Measurements from ENCODE around the gene KRTAP5-8.
"Not testable (repeated sequence)": the region's sequence is repeated elsewhere in the genome, so short reads cannot be mapped to it uniquely, and the experiment has no call there.

Gene KRTAP5-8

GRCh38 chr11:71543866-71544265, 6.0 kb downstream of the KRTAP5-8 start:
- no peak for DNase-seq (ENCODE audit: low read depth)

GRCh38 chr11:71544525-71545214, 6.8 kb downstream of the KRTAP5-8 start:
- no peak for DNase-seq (ENCODE audit: low read depth)

DNA sequence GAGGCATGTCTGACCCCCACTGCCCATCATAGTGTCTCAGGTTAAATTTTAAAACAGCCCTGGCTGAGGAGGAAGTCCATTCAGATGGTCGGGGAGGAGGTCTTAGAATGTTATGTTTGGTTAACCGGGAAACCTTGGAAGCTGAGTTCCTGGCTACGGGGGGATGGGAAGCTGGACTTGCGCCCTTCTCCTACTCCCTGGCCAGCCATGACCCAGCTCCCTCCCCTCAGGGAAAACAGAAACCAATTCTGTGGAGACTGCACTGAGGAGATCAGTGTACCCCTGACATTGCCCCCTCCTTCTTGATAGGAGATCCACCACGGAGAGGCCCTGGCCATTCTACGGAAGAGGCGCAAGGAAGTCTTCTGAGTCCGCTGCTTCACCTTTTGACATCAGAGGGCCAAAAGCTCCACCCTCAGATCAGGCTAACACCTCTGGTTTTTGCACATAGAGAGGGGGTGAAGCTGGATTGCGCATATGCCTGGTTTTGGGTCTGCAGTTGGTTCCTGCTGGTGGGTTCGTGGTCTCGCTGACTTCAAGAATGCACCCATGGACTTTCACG, 7.7 kb downstream of the KRTAP5-8 start:
- DNase-seq (ENCODE audit: low read depth) = no peak

DNA sequence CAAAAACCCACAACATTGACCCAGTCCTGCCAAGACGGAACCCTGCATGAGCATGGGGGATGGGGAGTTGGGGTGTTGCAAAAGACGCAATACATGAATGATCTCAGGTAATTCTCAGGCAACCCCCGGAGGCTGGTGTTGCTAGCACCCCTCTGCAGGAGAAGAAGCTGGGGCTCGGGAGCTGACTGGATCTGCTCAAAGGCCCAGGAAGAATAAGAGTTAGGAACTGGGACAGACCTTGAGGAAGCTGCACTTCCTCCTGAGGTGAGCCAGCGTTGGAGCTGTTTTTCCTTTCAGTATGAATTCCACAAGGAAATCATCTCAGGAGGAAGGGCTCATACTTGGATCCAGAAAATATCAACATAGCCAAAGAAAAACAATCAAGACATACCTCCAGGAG, 10.3 kb downstream of the KRTAP5-8 start, which contains the start of gene KRTAP5-9:
KRTAP5-9 (plus strand) TSS at position 301 of the 400 bp plus-strand sequence. CDS start 238 bp downstream, outside the sequence.
- DNase-seq (ENCODE audit: low read depth) = no peak

GRCh38 chr11:71548716-71549151, 10.9 kb downstream of the KRTAP5-8 start:
- DNase-seq (ENCODE audit: low read depth) = no peak

GRCh38 chr11:71551711-71552110, 13.9 kb downstream of the KRTAP5-8 start:
- no peak for DNase-seq (ENCODE audit: low read depth)

DNA sequence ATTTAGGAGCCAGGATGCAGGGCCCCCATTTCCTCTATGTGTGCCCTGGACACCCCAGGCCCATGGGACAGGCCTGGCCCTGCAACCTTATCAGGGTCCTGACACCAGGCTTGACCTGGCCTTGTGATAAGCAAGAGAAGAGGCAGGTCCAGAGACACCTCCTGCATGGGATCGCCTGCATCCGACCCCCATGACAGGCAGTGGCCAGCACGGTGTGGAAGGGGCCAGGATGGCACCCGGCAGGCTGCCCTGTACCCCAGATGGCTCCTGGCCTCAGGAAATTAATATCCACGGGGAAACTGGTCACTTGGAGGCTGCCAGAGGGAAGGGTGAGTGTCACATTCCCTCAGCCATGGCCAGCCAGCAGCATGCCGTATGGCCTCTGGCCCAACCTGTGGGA, 17.2 kb downstream of the KRTAP5-8 start:
- no peak for DNase-seq (ENCODE audit: low read depth)

DNA sequence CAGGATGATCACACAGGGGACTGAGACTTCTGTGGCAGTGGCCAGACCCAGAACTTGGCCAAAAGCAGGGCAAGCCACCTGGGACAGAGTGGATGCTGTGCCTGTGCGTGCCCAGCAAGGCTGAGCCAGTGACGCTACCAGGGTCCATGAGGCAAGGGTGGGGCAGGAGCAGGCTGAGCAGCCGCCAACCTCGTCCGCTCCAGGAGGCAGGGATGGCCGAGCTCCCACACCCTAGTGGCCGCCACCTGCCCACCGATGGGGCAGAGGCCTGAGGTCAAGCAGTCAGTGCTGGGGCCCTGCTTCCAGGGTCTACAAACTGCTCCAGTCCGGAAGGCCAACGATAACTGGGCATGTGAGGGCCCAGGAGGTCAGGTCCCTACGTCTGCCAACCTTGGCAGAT, 17.7 kb downstream of the KRTAP5-8 start:
- no peak for DNase-seq (ENCODE audit: low read depth)

GRCh38 chr11:71556018-71556417, 18.2 kb downstream of the KRTAP5-8 start:
- no peak for DNase-seq (ENCODE audit: low read depth)

DNA sequence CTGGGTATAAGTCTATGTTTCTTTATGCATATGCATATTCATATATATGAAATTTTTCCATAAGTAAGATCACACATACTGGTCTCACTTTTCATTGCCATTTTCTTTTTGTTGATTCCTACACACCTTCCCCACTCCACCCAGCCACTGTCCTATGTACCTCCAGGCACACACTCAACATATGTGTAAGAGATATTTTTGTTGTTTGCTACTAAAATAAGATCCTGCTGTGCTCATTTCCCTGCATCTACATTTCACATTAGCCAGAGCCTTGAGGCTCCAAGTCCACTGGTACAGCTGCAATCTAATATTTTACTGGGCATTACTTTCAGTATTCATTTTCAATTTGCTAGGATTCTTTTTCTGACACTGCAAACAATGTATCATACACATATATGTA, 19.4 kb downstream of the KRTAP5-8 start:
- no peak for DNase-seq (ENCODE audit: low read depth)

- DNase-seq (ENCODE audit: low read depth) = no peak
Measured at GRCh38 chr11:71558996-71559395, 21.2 kb downstream of the KRTAP5-8 start.

- DNase-seq (ENCODE audit: low read depth) = no peak
Measured at GRCh38 chr11:71562120-71562519, 24.3 kb downstream of the KRTAP5-8 start.

- no peak for DNase-seq (ENCODE audit: low read depth)
Measured at GRCh38 chr11:71563406-71563805, 25.6 kb downstream of the KRTAP5-8 start.

DNA sequence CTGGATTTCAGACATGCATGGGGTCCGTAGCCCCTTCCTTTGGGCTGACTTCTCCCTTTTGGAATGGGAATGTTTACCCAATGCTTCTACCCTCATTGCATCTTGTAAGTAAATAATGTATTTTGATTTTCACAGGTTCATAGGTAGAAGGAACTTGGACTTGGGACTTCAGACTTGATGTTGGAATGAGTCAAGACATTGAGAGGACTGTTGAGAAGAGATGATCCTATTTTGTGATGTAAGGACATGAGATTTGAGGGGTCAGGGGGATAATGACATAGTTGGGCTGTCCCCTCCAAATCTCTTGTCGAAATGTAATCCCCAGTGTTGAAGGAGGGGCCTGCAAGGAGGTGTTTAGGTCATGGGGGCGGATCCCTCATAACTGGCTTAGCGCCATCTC, 26.6 kb downstream of the KRTAP5-8 start:
- no peak for DNase-seq (ENCODE audit: low read depth)

- no peak for DNase-seq (ENCODE audit: low read depth)
Measured at GRCh38 chr11:71565263-71565662, 27.4 kb downstream of the KRTAP5-8 start, which contains the start of gene KRTAP5-10. Gene KRTAP5-10 (plus strand): TSS chr11:71565563. CDS start chr11:71565588, 25 bp downstream.

- no peak for DNase-seq (ENCODE audit: low read depth)
Measured at GRCh38 chr11:71566081-71566620, 28.3 kb downstream of the KRTAP5-8 start.

GRCh38 chr11:71566626-71567599, 29.1 kb downstream of the KRTAP5-8 start:
- DNase-seq (ENCODE audit: low read depth) = not testable (repeated sequence)

- not testable (repeated sequence) for DNase-seq (ENCODE audit: low read depth)
Measured at GRCh38 chr11:71567633-71568032, 29.8 kb downstream of the KRTAP5-8 start.

DNA sequence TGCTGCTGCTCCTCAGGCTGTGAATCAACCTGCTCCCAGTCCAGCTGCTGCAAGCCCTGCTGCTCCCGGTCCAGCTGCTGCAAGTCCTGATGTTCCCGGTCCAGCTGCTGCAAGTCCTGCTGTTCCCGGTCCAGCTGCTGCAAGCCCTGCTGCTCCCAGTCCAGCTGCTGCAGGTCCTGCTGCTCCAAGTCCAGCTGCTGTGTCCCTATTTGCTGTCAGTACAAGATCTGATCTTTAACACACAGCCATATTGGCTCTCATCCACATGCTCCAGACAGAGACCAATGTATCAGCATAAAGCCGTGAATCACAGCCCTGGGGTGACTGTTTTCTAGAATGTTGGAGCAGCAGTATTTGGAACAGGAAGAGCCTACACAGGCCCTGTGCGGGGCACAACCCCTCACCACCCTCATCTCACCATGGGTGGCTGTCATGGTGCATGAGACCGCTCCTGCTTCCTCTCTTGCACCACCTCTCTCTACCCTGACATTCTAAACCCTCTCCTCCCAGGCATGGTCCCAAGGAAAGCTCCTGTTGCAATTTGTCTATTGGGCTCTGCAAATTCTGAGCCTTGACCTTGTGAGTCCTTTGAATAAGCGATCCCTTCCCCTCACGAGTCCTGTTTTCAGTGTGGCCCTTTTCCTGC, 31.0 kb downstream of the KRTAP5-8 start:
- no peak for DNase-seq (ENCODE audit: low read depth)

- DNase-seq (ENCODE audit: low read depth) = not testable (repeated sequence)
Measured at GRCh38 chr11:71571101-71571850, 33.5 kb downstream of the KRTAP5-8 start.

DNA sequence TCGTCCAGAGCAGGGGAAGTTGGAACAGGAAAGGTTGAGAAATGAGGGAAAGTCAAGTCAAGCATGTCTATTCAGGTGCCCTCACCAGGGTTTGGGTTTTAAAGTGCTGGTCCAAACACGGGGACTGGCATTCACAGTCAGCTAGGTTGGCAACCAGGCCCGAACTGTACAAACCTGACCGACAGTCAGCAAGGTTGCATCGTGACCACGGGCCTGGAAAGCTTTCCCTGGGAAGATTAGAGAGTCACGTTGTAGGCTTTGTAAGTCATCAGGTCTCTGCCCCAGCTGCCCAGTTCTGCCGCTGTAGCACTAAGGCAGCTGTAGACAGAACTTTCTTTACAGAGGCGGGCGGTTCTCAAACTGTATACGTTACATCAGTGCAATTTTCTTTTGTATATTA, 35.0 kb downstream of the KRTAP5-8 start:
- DNase-seq (ENCODE audit: low read depth) = no peak

Measured in activated T-cell treated with anti-CD3 and anti-CD28 coated beads for 48 hours (primary cell).